Measurements from ENCODE around the gene ONECUT3. TPM values are rescaled to one million over a fixed set of nuclear protein-coding genes. Genes with fewer than 3 reads are reported as not detected.

Gene ONECUT3
- total and polyA plus RNA-seq, 2 donors, result not detected

DNA sequence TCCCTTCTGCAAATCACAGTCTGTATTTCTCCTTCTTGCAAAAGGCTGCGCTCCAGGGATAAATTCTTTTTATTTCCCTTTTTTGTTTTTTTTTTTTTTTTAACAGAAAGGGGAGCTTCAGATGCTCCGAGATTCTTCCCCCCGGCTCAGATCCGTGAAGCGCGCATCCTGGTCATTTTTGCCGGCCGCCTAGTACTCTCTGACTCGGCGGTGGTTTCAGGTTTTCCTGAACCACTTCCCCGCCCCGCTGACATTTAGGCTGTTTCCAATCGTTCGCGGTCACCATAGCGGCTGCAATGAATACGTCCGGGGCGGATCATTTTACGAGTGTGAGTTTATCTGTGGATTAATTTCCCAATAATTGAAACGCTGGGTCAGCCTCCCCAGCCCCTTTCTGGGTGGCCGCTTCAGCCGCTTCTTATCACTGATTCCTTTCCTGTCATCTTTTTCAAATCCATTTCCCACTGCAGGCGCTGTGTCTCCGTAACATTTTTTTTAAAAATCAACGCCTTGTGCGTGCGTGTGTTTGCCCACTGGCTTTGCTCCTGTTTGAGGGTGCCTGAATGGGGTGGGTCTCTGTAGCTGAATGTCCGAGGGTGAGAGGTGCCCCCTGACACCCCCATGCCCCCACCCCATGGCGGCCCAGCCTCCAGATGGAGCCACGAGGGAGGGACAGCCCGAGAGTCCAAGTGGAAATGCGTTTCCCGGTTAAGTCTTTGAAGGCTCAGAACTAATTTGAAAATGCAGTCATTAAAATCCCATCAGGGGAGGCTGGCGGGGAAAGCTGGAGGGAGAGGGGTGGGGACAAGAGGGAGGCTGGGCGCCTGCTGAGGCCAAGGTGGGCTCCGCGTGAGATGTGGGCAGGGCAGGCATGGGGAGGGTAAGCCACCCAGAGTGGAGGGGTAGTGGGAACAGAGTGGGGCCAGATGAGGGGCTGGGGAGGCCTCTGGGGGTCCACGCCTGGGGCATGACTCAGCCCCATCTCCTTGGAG, 10.6 kb downstream of the ONECUT3 start:
- peaks cover 2% of the 10 kb centered on the region for H3K4me1 ChIP-seq (ENCODE audit: insufficient read depth)
- no peak for DNase-seq (ENCODE audit: extremely low spot score)
- no peak overlapping the region for H3K4me3 ChIP-seq (ENCODE audit: low read depth, low read length)
- WGBS, result 6% methylated on average over 39 of the region's 39 CpGs
- no peaks in the 10 kb centered on the region for H3K36me3 ChIP-seq (ENCODE audit: insufficient read depth)
- no peak overlapping the region for H3K27ac ChIP-seq (ENCODE audit: low read depth)

DNA sequence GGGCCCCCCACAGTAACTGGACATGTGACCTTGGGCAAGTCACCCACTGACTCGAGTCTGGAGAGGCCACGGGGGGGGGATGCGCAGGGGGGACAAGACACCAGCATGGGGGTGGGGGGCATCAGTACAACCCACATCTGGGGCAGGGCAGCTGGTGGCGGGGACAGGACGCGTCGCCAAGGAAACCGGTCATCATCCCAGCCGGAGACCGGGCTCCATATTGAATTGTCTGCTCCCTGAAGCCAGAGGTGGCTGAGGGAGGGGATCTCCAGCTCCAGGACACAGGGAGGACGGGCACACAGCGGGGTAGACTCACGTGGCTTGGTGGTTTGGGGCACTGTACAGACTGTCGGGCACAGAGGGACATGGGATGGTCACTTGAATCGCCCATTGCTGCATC, 11.4 kb downstream of the ONECUT3 start:
- no peak overlapping the region for H3K4me3 ChIP-seq (ENCODE audit: low read depth, low read length)
- no peaks in the 10 kb centered on the region for H3K36me3 ChIP-seq (ENCODE audit: insufficient read depth)
- H3K4me1 ChIP-seq (ENCODE audit: insufficient read depth), result peaks cover 2% of the 10 kb centered on the region
- 16% methylated on average over 15 of the region's 15 CpGs for WGBS
- no peak overlapping the region for H3K27ac ChIP-seq (ENCODE audit: low read depth)
- DNase-seq (ENCODE audit: extremely low spot score), result no peak

DNA sequence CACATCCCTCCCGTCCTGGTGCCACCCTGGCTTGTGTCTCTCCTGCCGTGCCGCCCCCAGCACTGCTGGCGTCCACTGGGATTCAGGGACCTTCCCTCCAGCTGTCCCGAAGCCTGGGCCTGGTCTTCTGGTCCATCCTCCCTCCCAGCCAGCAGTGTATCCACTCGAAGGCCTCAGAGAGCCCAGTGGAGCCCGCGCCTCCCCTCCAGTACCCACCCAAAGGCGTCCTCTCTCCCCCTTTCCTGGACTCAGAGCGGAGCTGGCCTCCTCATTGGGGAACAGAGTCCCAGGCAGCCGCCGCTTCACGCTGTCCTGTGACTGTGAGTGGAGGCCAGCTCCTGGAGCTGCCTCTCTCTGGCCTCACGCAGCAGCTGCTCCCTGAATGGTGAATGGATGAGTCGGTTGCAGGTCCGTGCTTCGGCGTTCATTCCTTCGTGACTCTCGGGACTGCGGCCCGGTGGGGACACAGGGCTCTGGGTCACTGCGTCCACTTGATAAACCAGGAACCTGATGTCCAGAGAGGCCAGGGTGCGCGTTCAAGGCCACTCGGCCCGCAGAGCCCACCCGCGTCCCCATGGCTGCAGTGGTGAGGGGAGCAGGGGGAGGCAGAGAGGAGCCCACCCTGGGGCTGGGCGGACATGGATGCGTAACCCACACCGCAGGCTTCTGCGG, 12.1 kb downstream of the ONECUT3 start:
- Histone ChIP-seq H3K27ac (ENCODE audit: low read depth) (no peak overlapping the region), H3K36me3 (ENCODE audit: insufficient read depth) (no peaks in the 10 kb centered on the region), H3K4me1 (ENCODE audit: insufficient read depth) (peaks cover 2% of the 10 kb centered on the region), H3K4me3 (ENCODE audit: low read depth, low read length) (no peak overlapping the region)
- WGBS, result 13% methylated on average over 33 of the region's 33 CpGs
- DNase-seq (ENCODE audit: extremely low spot score), result no peak

DNA sequence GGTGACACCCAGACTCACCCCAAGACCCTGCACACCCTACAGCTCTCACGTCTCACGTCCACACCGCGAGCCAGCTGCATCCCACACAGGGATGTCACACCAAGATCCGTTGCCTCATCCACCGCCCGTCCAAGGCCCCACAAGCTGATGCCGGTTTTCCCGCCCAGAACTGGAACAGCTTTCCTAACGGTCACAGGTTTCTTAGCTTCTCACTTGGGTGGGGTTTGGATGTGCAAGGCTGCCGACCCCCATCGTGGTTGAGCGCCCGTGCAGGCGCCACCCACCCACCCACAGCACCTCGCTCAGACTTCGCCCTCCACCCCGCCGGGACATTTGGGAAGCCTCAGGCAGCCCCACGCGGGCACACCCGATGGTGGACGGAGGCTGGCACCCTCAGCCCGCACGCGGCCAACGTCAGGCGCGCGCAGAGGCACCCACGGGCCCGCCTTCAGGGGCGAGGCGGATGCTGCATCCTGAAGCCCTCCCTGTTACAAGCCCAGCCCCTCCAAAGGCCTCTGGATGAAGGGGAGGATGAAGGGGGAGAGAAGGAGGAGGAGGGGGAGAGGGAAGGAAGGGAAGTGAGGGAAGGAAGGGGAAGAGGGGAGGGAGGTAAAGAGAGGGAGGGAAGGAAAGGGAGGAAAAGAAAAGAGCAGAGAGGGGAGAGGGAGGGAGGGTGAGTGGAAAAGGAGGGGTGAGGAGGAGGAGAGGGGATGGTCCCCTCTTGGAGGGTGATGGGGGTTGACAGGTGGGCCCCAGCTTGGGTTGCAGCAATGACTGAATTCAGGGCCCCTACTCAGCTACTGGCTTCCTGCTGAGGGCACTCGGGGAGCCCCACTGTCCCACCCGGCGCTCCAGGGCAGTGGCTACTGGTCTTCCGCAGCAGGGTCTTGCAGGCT, 12.8 kb downstream of the ONECUT3 start:
- H3K27ac ChIP-seq (ENCODE audit: low read depth), result no peak overlapping the region
- no peak for DNase-seq (ENCODE audit: extremely low spot score)
- no peak overlapping the region for H3K4me3 ChIP-seq (ENCODE audit: low read depth, low read length)
- WGBS, result 4% methylated on average over 38 of the region's 38 CpGs
- H3K4me1 ChIP-seq (ENCODE audit: insufficient read depth), result peaks cover 2% of the 10 kb centered on the region
- no peaks in the 10 kb centered on the region for H3K36me3 ChIP-seq (ENCODE audit: insufficient read depth)

DNA sequence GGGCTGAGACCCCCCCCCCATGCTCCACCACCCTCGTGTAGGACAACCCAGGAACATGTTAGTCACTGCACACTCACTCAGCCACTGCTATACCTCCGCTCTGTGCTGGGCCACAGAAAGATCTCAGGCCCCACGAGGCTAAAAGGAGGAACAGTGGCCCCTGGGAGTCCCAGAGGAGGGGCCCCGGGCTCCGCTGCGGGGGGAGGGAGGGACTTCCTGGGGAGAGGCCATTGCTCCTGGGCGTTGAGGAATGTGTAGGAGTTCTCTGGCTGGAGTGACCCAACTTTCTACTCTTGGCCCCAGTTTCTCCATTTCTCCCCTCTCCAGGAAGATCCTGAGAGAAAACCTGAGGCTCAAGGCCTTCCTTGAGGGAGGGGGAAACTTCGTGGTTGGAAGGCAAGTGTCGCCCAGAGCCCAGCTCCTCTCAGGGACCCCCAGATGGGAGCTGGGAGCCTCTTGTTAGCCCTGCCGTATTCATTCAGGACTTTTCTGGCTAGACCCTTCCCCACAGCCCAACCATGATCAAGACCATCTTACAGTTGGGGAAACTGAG, 13.6 kb downstream of the ONECUT3 start:
- no peak overlapping the region for H3K4me3 ChIP-seq (ENCODE audit: low read depth, low read length)
- WGBS, result 22% methylated on average over 10 of the region's 10 CpGs
- no peaks in the 10 kb centered on the region for H3K36me3 ChIP-seq (ENCODE audit: insufficient read depth)
- no peak for DNase-seq (ENCODE audit: extremely low spot score)
- no peak overlapping the region for H3K27ac ChIP-seq (ENCODE audit: low read depth)
- peaks cover 2% of the 10 kb centered on the region for H3K4me1 ChIP-seq (ENCODE audit: insufficient read depth)

DNA sequence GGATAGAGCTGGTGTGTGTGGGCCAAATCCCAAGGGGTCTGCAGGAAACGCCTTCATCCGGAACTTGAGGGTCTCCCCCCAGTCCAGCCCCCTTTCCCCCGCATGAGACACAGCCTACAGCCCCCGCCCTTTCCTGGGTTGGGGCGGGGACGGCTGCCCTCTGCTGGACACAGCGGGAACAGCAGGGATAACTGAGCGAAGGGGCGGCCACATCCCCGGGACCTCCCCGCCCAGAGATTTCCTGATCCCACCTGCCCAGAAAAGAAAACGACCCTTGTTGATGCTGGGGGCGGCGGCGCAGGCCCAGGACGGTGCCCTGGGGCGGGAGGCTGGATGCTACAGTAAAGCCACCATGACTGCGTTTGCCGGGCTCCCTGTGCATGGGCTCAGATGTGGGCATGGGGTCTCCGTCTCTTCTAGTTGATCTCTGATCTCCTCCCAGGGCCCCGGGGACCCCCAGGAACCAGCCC, 14.2 kb downstream of the ONECUT3 start:
- Histone ChIP-seq H3K4me1 (ENCODE audit: insufficient read depth) (peaks cover 2% of the 10 kb centered on the region), H3K36me3 (ENCODE audit: insufficient read depth) (no peaks in the 10 kb centered on the region), H3K27ac (ENCODE audit: low read depth) (no peak overlapping the region), H3K4me3 (ENCODE audit: low read depth, low read length) (no peak overlapping the region)
- 3% methylated on average over 21 of the region's 21 CpGs for whole genome bisulfite sequencing
- no peak for DNase-seq (ENCODE audit: extremely low spot score)

DNA sequence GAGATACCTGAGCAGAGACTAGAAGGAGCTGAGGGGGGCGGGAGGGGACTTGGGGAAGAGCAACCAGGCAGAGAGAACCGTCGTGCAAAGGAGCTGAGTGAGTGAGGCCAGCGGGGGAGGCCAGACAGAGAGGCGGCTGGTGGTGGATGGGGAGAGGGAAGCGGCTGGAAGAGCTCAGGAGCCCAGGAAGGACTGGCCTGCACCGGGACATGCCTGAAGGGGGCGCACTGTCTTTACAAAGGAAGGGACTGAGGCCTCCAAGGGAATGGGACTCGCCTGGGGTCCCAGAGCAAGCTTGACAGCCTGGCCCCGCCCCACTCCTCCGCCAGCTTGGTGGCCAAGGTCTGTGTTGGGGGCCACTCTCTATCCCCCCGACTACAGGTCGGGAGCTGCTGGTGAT, 14.9 kb downstream of the ONECUT3 start:
- 18% methylated on average over 13 of the region's 13 CpGs for WGBS
- Histone ChIP-seq H3K4me1 (ENCODE audit: insufficient read depth) (peaks cover 2% of the 10 kb centered on the region), H3K36me3 (ENCODE audit: insufficient read depth) (no peaks in the 10 kb centered on the region), H3K27ac (ENCODE audit: low read depth) (no peak overlapping the region), H3K4me3 (ENCODE audit: low read depth, low read length) (no peak overlapping the region)
- DNase-seq (ENCODE audit: extremely low spot score), result no peak

DNA sequence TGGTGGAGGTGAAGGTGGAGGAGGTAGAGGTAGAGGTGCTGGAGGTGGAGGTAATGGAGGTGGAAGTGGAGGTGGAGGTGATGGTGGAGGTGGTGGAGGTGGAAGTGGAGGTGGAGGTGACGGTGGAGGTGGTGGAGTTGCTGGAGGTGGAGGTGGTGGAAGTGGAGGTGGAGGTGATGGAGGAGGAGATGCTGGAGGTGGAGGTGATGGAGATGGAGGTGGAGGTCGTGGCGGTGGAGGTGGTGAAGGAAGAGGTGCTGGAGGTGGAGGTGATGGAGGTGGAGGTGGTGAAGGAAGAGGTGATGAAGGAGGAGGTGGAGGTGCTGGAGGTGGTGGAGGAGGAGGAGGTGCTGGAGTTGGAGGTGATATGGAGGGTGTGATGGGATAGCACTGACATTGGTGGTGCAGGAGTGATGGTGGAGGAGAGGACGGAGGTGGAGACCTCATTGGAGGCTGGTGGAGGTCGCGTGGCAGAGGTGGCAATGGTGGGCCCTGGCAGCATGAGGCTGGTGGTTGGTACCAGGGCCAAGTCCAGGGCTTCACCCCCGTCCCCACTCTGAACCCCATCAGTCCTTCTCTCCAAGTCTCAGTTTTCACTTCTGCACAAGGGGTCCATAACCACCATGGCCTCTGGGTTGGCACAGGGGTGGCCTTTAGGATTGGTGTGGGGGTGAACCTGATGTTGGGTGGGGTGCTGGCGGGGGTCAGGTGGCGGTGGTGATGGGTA, 15.8 kb downstream of the ONECUT3 start:
- H3K4me3 ChIP-seq (ENCODE audit: low read depth, low read length), result no peak overlapping the region
- H3K27ac ChIP-seq (ENCODE audit: low read depth), result no peak overlapping the region
- WGBS, result 79% methylated on average over 9 of the region's 9 CpGs
- peaks cover 2% of the 10 kb centered on the region for H3K4me1 ChIP-seq (ENCODE audit: insufficient read depth)
- no peak for DNase-seq (ENCODE audit: extremely low spot score)
- H3K36me3 ChIP-seq (ENCODE audit: insufficient read depth), result no peaks in the 10 kb centered on the region

DNA sequence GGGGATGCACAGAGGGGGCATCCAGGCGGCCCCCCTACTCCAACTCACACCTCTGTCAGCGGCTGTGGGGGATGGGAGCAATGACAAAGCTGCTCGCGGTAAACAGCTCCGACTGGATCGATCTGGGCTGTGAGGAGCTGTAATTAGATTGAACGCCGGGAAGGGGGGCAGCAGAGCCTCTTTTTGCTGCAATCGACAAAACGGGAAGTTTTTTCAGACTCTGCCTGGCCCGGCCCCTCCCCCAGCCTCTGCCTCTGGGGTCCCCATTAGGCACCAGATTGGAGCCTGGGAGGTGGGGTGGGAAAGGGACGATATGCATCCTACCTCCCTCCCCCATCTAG, 16.3 kb downstream of the ONECUT3 start:
- Histone ChIP-seq H3K4me3 (ENCODE audit: low read depth, low read length) (no peak overlapping the region), H3K36me3 (ENCODE audit: insufficient read depth) (no peaks in the 10 kb centered on the region), H3K4me1 (ENCODE audit: insufficient read depth) (peaks cover 2% of the 10 kb centered on the region), H3K27ac (ENCODE audit: low read depth) (no peak overlapping the region)
- 2% methylated on average over 12 of the region's 12 CpGs for WGBS
- DNase-seq (ENCODE audit: extremely low spot score), result no peak

DNA sequence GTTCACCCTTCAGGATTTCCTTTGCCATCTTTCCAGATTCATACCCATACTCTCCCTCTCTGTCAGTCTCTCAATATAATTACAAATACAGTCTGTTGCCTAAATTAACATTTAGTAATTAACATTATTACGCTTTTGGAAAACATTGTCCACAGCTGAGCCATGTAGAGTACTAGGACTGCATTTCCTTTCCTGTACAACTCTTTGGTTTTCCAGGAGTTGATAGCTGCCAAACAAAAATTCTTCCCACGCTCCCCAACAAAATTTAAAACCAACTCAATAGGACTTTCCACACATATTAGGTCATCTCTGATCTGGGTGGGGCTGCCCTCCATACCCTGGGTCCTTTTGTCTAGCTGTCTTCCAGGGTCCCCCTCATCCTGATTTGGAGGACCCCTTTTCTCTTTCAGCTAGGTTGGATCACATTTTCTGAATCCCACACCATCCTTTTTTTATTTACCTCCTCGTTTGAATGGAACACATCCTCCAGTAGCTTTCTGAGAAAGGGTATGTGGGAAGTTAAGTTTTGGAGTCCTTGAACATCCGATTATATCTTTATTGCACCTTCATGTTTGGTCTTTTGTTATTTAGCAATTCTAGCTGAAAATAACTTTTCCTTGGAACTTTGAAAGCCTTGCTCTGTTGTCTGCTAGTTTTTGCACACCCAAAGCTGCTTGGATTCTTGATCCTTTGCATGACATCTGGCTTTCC, 17.7 kb downstream of the ONECUT3 start:
- no peaks in the 10 kb centered on the region for H3K36me3 ChIP-seq (ENCODE audit: insufficient read depth)
- 87% methylated on average over 4 of the region's 4 CpGs for WGBS
- no peak overlapping the region for H3K27ac ChIP-seq (ENCODE audit: low read depth)

DNA sequence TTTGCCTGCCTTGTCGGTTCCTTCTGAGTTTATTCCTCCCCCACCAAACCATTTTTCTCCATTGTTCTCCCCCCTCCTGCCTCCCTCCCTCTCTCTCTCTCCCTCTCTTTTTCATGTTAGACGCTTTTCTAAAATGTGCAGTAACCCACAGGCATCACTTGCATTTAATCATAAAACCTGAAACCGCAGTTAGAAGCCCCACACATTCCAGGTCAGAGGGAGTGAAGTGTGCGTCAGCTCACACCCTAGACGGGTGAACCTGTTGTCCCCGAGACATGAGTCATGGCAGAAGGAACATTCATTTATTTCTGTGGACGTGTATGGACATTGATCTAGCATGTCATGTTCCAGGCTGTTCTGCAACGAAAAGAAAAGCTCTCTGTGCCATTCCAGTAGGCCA, 19.9 kb downstream of the ONECUT3 start:
- Histone ChIP-seq H3K4me1 (ENCODE audit: insufficient read depth) (peaks cover 2% of the 10 kb centered on the region), H3K4me3 (ENCODE audit: low read depth, low read length) (no peak overlapping the region), H3K36me3 (ENCODE audit: insufficient read depth) (no peaks in the 10 kb centered on the region), H3K27ac (ENCODE audit: low read depth) (no peak overlapping the region)
- WGBS, result 32% methylated on average over 8 of the region's 8 CpGs
- DNase-seq (ENCODE audit: extremely low spot score), result peak; percentile 55

More for the DNA sequence above, 17.7 kb downstream of the ONECUT3 start:
- Histone ChIP-seq H3K4me1 (ENCODE audit: insufficient read depth) (peaks cover 4% of the 10 kb centered on the region), H3K4me3 (ENCODE audit: low read depth, low read length) (no peak overlapping the region)
- DNase-seq (ENCODE audit: extremely low spot score), result no peak
